GM23338 (cell line): ENCODE data around the gene COBL. TPM values are rescaled to one million over a fixed set of nuclear protein-coding genes. Genes with fewer than 3 reads are reported as not detected.
A peak's percentile ranks its signal among the peaks of the same experiment; 100 is the strongest.

Experiments used
- ATAC-seq: fragments of 200-7000 bp; cut with Tn5 transposase; 3 replicates; pipeline ENCODE4 v1.9.1; 2020
- DNase-seq: peaks from one replicate; pipeline ENCODE4 v3.0.0-alpha.2; 2015; ENCODE audit warnings: low spot score
- H2AFZ ChIP-seq: fragments of 200-600 bp; sonication (generic); 2 replicates; pipeline ENCODE4 v1.8.0; 2016; ENCODE audit warnings: antibody characterized with exemption, mild to moderate bottlenecking, moderate library complexity
- H3F3A ChIP-seq: fragments of 200-600 bp; sonication (generic); replicated peaks from 2 replicates; pipeline ENCODE4 v1.8.0; 2017; ENCODE audit warnings: antibody characterized with exemption, mixed run types, low read depth
- H3K27ac ChIP-seq: fragments of 200-600 bp; sonication (generic); 2 replicates; pipeline ENCODE4 v1.6.1; 2016; ENCODE audit warnings: low read depth
- H3K27me3 ChIP-seq: fragments of 200-600 bp; sonication (generic); 2 replicates; pipeline ENCODE4 v1.8.0; 2016; ENCODE audit warnings: mild to moderate bottlenecking, mixed run types, moderate library complexity; ENCODE audit not compliant: insufficient read depth
- H3K36me3 ChIP-seq: fragments of 200-600 bp; sonication (generic); 2 replicates; pipeline ENCODE4 v1.8.0; 2016; ENCODE audit warnings: mild to moderate bottlenecking; ENCODE audit not compliant: insufficient read depth
- H3K4me1 ChIP-seq: fragments of 200-600 bp; sonication (generic); 2 replicates; pipeline ENCODE4 v1.8.0; 2016; ENCODE audit warnings: mild to moderate bottlenecking, moderate library complexity; ENCODE audit not compliant: insufficient read depth
- H3K4me2 ChIP-seq: fragments of 200-600 bp; sonication (generic); 2 replicates; pipeline ENCODE4 v1.7.1; 2017; ENCODE audit warnings: mixed run types
- H3K4me3 ChIP-seq: fragments of 200-600 bp; sonication (generic); 2 replicates; pipeline ENCODE4 v1.6.1; 2016; ENCODE audit warnings: mixed run types
- H3K79me2 ChIP-seq: fragments of 200-600 bp; sonication (generic); replicated peaks from 2 replicates; pipeline ENCODE4 v1.8.0; 2017; ENCODE audit warnings: mild to moderate bottlenecking; ENCODE audit not compliant: insufficient read depth
- H3K9me2 ChIP-seq: fragments of 200-600 bp; sonication (generic); 2 replicates; pipeline ENCODE4 v1.8.0; 2017; ENCODE audit not compliant: insufficient read depth
- H4K20me1 ChIP-seq: fragments of 200-600 bp; sonication (generic); replicated peaks from 2 replicates; pipeline ENCODE4 v1.8.0; 2017; ENCODE audit warnings: mild to moderate bottlenecking; ENCODE audit not compliant: insufficient read depth
- H3K27ac Mint-ChIP-seq: 2 replicates; pipeline ENCODE4 v1.8.0; 2020; ENCODE audit warnings: inconsistent platforms, mild to moderate bottlenecking, moderate library complexity, mixed read lengths
- H3K27me3 Mint-ChIP-seq: 3 replicates; pipeline ENCODE4 v1.8.0; 2022; ENCODE audit warnings: low read depth, mild to moderate bottlenecking, moderate library complexity, mixed read lengths, inconsistent platforms; ENCODE audit not compliant: insufficient read depth, poor library complexity
- H3K36me3 Mint-ChIP-seq: 3 replicates; pipeline ENCODE4 v1.8.0; 2021; ENCODE audit warnings: low read depth, mild to moderate bottlenecking, inconsistent platforms, moderate library complexity, mixed read lengths
- H3K4me1 Mint-ChIP-seq: 3 replicates; pipeline ENCODE4 v1.8.0; 2020; ENCODE audit warnings: mild to moderate bottlenecking, inconsistent platforms, mixed read lengths
- H3K4me3 Mint-ChIP-seq: 3 replicates; pipeline ENCODE4 v1.8.0; 2021; ENCODE audit warnings: moderate library complexity, mild to moderate bottlenecking, inconsistent platforms, mixed read lengths
- H3K9me3 Mint-ChIP-seq: 3 replicates; pipeline ENCODE4 v1.8.0; 2020; ENCODE audit warnings: moderate library complexity, mild to moderate bottlenecking, inconsistent platforms, mixed read lengths
- CREB1 ChIP-seq: fragments of 250-450 bp; sonication (Bioruptor Pico); IDR thresholded peaks from 2 replicates; pipeline ENCODE4 v1.5.0; 2020; ENCODE audit warnings: low read depth, mild to moderate bottlenecking, moderate library complexity
- CTCF ChIP-seq, 2 experiments: fragments of 200-600 bp in 1 of 2; sonication (generic) in 1 of 2; conservative IDR thresholded peaks; 2 replicates each; pipeline versions ENCODE4 v1.5.1 to v1.6.1; 2016 to 2017; ENCODE audit warnings: antibody characterized with exemption in 2 of 2, low read depth in 2 of 2, mild to moderate bottlenecking in 2 of 2, moderate library complexity in 1 of 2
- ETS1 ChIP-seq: IDR thresholded peaks from 2 replicates; pipeline ENCODE4 v1.6.1; 2016; ENCODE audit warnings: antibody characterized with exemption
- EZH2 ChIP-seq: fragments of 200-600 bp; sonication (generic); IDR thresholded peaks from one replicate; pipeline ENCODE4 v1.8.0; 2017; ENCODE audit warnings: antibody characterized with exemption, mild to moderate bottlenecking, low read depth; ENCODE audit not compliant: unreplicated experiment
- EZH2phosphoT487 ChIP-seq: fragments of 200-600 bp; sonication (generic); IDR thresholded peaks from one replicate; pipeline ENCODE4 v1.8.1; 2018; ENCODE audit warnings: antibody characterized with exemption; ENCODE audit not compliant: unreplicated experiment
- JUNB ChIP-seq: IDR thresholded peaks from one replicate; pipeline ENCODE4 v1.6.1; 2016; ENCODE audit warnings: antibody characterized with exemption; ENCODE audit not compliant: unreplicated experiment
- NANOG ChIP-seq: IDR thresholded peaks from 2 replicates; pipeline ENCODE4 v1.6.1; 2016; ENCODE audit warnings: antibody characterized with exemption, borderline replicate concordance
- POLR2AphosphoS5 ChIP-seq: IDR thresholded peaks from 2 replicates; pipeline ENCODE4 v1.6.1; 2016; ENCODE audit warnings: antibody characterized with exemption, low read depth
- REST ChIP-seq: IDR thresholded peaks from one replicate; pipeline ENCODE4 v1.6.1; 2018; ENCODE audit warnings: antibody characterized with exemption; ENCODE audit not compliant: unreplicated experiment
- ZNF114 ChIP-seq: fragments of 250-450 bp; sonication (Bioruptor Pico); IDR thresholded peaks from 2 replicates; pipeline ENCODE4 v1.5.0; 2020; ENCODE audit warnings: mild to moderate bottlenecking, moderate library complexity
- ZNF331 ChIP-seq: fragments of 250-450 bp; sonication (Bioruptor Pico); IDR thresholded peaks from 2 replicates; pipeline ENCODE4 v1.5.0; 2020; ENCODE audit warnings: low read depth, mild to moderate bottlenecking, moderate library complexity
- ZNF462 ChIP-seq: fragments of 250-450 bp; sonication (Bioruptor Pico); IDR thresholded peaks from 2 replicates; pipeline ENCODE4 v1.5.0; 2020; ENCODE audit warnings: mild to moderate bottlenecking, moderate library complexity
- polyA plus RNA-seq: library from polyadenylated mRNA; unstranded; fragments of >200 nt; fragmentation: Nextera tagmentation; extraction: Ambion mirVana; gene quantifications from 2 replicates; pipeline ENCODE4 v1.2.1, GENCODE V29; 2016
- total RNA-seq: library from RNA; depleted of rRNA; stranded (reverse); fragments of >200 nt; shearing (Covaris generic); gene quantifications from 2 replicates; pipeline ENCODE4 v1.2.3, GENCODE V29; 2014

COBL gene
- total and polyA plus RNA-seq, 2 experiments from 2014 or later, result 18.3 to 51.9 TPM

GRCh38 chr7:51230324-51230625 lies 86.3 kb downstream of the COBL start:
- Histone ChIP-seq H3K4me1 (peaks cover 31% of the 10 kb centered on the region), H3K36me3 (no peaks in the 10 kb centered on the region), H3K4me2 (no peak overlapping the region), H3K4me3 (no peak overlapping the region), H3K27me3 (no peaks in the 10 kb centered on the region), H3F3A (peaks cover 7% of the 10 kb centered on the region), H3K27ac (0 out of 2 replicates have a peak overlapping the region, but pooled peaks have one; percentile 50), H3K79me2 (peaks cover 59% of the 10 kb centered on the region), H3K9me2 (no peaks in the 10 kb centered on the region), H2AFZ (no peak overlapping the region), H4K20me1 (peaks cover 30% of the 10 kb centered on the region)
- ATAC-seq, result no peak
- TF ChIP-seq ZNF114 (CRISPR knock-in tag) (no peak), ZNF462 (no peak), ZNF331 (no peak), ETS1 (no peak), JUNB (no peak), CTCF (conservative IDR thresholded peaks at IDR 0.05; ENCODE audit: low read depth in 2 of 2) (no peak), EZH2 (no peak), POLR2AphosphoS5 (no peak), CREB1 (CRISPR knock-in tag) (no peak), EZH2phosphoT487 (no peak), NANOG (no peak), REST (no peak)
- no peak overlapping the region for H3K27ac Mint-ChIP-seq
- H3K9me3 Mint-ChIP-seq, result no peaks in the 10 kb centered on the region
- no peak for DNase-seq
- H3K27me3 Mint-ChIP-seq, result peaks cover 4% of the 10 kb centered on the region
- peaks cover 50% of the 10 kb centered on the region for H3K4me1 Mint-ChIP-seq
- peaks cover 3% of the 10 kb centered on the region; the same call in 1 of the 3 replicates for H3K36me3 Mint-ChIP-seq
- no peak overlapping the region for H3K4me3 Mint-ChIP-seq
